ENCODE results near the gene LSMEM2.

The LSMEM2 gene

GRCh38 chr3:50289130-50289529 is 10.2 kb downstream of the LSMEM2 start:
- no peaks in the 10 kb centered on the region for H3K9me3 ChIP-seq (ENCODE audit: insufficient read depth, low read depth, low read length)
- H3K9ac ChIP-seq (ENCODE audit: low read depth, low read length, poor library complexity, severe bottlenecking): no peak overlapping the region
- H3K27me3 ChIP-seq (ENCODE audit: insufficient read depth, low read length, poor library complexity, severe bottlenecking): no peaks in the 10 kb centered on the region
- H3K9me2 ChIP-seq (replicated peaks; ENCODE audit: low read depth, low read length): no peaks in the 10 kb centered on the region
- H4K20me1 ChIP-seq (ENCODE audit: insufficient read depth, low read length, poor library complexity, severe bottlenecking): peaks cover 3% of the 10 kb centered on the region
- no peak overlapping the region for H3K4me3 ChIP-seq (ENCODE audit: low read length, poor library complexity, severe bottlenecking)
- no peak overlapping the region for H3K4me2 ChIP-seq (ENCODE audit: low read depth, low read length, poor library complexity, severe bottlenecking)
- peaks cover 26% of the 10 kb centered on the region for H3K79me2 ChIP-seq (ENCODE audit: insufficient read depth, low read length)
- no peaks in the 10 kb centered on the region for H3F3A ChIP-seq (ENCODE audit: low read depth)
- peaks cover 12% of the 10 kb centered on the region; the same call in 1 of the 2 replicates for H3K36me3 ChIP-seq (ENCODE audit: insufficient read depth, low read length)
- peaks cover 18% of the 10 kb centered on the region for H3K4me1 ChIP-seq (ENCODE audit: insufficient read depth, low read length, poor library complexity, severe bottlenecking)
- TF ChIP-seq CTCF (conservative IDR thresholded peaks at IDR 0.05; ENCODE audit: low read length) (no peak), EZH2phosphoT487 (IDR thresholded peaks at IDR 0.05; ENCODE audit: borderline replicate concordance) (no peak)
- H2AFZ ChIP-seq (ENCODE audit: low read length): no peak overlapping the region

DNA sequence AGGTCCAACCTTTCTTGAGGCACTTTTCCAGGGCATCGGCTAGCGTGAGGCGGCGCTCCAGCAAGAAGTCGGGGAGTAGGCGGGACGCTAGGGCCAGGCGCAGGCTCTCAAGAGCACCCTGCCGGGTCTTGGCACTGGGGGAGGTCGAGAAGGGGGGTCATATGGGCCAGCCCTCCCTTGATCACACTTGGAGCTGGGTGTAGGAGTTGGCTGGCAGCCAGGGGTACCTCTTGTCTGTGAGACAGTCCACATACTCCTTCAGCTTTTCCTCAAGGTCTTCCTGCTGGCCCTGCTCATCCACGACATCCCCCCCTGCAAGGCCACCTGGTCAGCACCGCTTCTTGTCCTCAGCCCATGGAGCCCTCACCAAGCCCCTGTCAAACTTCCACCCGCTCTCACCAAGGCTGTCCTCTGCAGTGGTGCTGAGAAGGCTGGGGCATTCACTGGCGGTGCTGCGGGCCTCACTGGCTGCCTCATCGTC is 11.3 kb downstream of the LSMEM2 start:
- Histone ChIP-seq H3K27me3 (ENCODE audit: insufficient read depth, low read length, poor library complexity, severe bottlenecking) (no peaks in the 10 kb centered on the region), H3K4me1 (ENCODE audit: insufficient read depth, low read length, poor library complexity, severe bottlenecking) (peaks cover 18% of the 10 kb centered on the region), H3K36me3 (ENCODE audit: insufficient read depth, low read length) (peaks cover 12% of the 10 kb centered on the region; the same call in 1 of the 2 replicates), H3K9me2 (replicated peaks; ENCODE audit: low read depth, low read length) (no peaks in the 10 kb centered on the region), H2AFZ (ENCODE audit: low read length) (no peak overlapping the region), H3K4me3 (ENCODE audit: low read length, poor library complexity, severe bottlenecking) (peak overlapping the region; percentile 91), H4K20me1 (ENCODE audit: insufficient read depth, low read length, poor library complexity, severe bottlenecking) (peaks cover 3% of the 10 kb centered on the region), H3K9me3 (ENCODE audit: insufficient read depth, low read depth, low read length) (no peaks in the 10 kb centered on the region), H3F3A (ENCODE audit: low read depth) (no peaks in the 10 kb centered on the region), H3K79me2 (ENCODE audit: insufficient read depth, low read length) (peaks cover 26% of the 10 kb centered on the region), H3K4me2 (ENCODE audit: low read depth, low read length, poor library complexity, severe bottlenecking) (peak overlapping the region; percentile 86), H3K9ac (ENCODE audit: low read depth, low read length, poor library complexity, severe bottlenecking) (peak overlapping the region; percentile 44)
- TF ChIP-seq EZH2phosphoT487 (IDR thresholded peaks at IDR 0.05; ENCODE audit: borderline replicate concordance) (no peak), CTCF (conservative IDR thresholded peaks at IDR 0.05; ENCODE audit: low read length) (no peak)

DNA sequence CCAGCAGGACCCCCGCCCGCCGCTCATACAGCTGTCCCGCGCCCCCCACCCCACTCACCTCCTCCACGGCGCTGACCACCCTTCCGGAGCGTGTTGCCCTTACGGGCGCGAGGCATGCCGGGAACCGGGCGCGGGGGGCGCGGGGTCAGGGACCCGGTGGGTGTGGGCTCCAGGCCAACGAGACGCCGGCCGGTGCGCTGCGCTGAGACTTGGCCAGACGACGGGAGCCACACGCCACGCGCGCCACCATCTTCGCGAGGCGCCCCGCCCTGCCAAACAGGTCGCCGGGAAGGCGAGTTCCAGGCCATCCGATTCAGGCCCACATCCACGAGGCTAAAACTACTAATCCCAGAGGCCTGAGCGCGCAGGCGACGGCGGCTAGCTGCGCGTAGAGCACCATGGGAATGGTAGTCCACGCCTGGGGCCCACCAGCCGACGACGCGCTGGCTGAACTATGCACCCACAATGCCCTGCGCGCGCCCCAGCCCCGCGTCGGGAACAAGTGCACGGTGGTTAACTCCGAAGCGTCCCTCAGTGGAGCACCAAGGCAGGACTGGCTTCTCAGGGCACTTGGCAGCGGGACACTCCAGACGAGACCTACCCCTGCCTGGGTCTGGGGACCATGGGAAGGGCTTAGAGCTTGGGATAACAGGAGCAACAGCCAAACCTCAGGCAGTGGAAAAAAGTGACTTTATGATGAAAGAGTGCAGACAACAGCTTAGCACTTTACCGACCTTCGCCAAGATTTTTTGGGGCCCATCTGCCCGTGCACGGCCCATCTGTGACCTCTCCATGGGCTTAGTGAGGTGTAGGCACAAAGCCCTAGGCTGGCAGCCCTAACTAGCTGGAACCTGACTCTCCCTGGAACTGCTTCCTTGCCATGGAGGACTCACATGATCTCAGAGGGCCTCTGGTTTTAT is 13.5 kb downstream of the LSMEM2 start, which contains the start of gene IFRD2:
TSS of gene IFRD2 (minus strand) at position 271 of the 920 bp plus-strand sequence. CDS start at position 116, 155 bp downstream.
- no peaks in the 10 kb centered on the region for H3K27me3 ChIP-seq (ENCODE audit: insufficient read depth, low read length, poor library complexity, severe bottlenecking)
- H3K4me1 ChIP-seq (ENCODE audit: insufficient read depth, low read length, poor library complexity, severe bottlenecking): peaks cover 20% of the 10 kb centered on the region
- H3K4me3 ChIP-seq (ENCODE audit: low read length, poor library complexity, severe bottlenecking): peak within 1 kb of the TSS; percentile 91
- peak within 1 kb of the TSS; percentile 76 for H3K9ac ChIP-seq (ENCODE audit: low read depth, low read length, poor library complexity, severe bottlenecking)
- TF ChIP-seq EZH2phosphoT487 (IDR thresholded peaks at IDR 0.05; ENCODE audit: borderline replicate concordance) (no peak), CTCF (conservative IDR thresholded peaks at IDR 0.05; ENCODE audit: low read length) (peak; percentile 17)
- H3F3A ChIP-seq (ENCODE audit: low read depth): no peaks in the 10 kb centered on the region
- peaks cover 32% of the 10 kb centered on the region for H3K79me2 ChIP-seq (ENCODE audit: insufficient read depth, low read length)
- peaks cover 3% of the 10 kb centered on the region for H4K20me1 ChIP-seq (ENCODE audit: insufficient read depth, low read length, poor library complexity, severe bottlenecking)
- H3K9me2 ChIP-seq (replicated peaks; ENCODE audit: low read depth, low read length): no peaks in the 10 kb centered on the region
- H3K9me3 ChIP-seq (ENCODE audit: insufficient read depth, low read depth, low read length): no peaks in the 10 kb centered on the region
- H3K36me3 ChIP-seq (ENCODE audit: insufficient read depth, low read length): peaks cover 12% of the 10 kb centered on the region; the same call in 1 of the 2 replicates
- peak within 1 kb of the TSS; percentile 65 for H2AFZ ChIP-seq (ENCODE audit: low read length)
- H3K4me2 ChIP-seq (ENCODE audit: low read depth, low read length, poor library complexity, severe bottlenecking): peak within 1 kb of the TSS; percentile 86

Measured in Loucy (cell line).